Stimulated activated CD8-positive, alpha-beta memory T cell treated with anti-CD3 and anti-CD28 coated beads, Interleukin-7, amount 100 ng/mL, for 48 hours (primary cell): Measurements from ENCODE around the gene TIRAP.
"Not testable (repeated sequence)": the region's sequence is repeated elsewhere in the genome, so short reads cannot be mapped to it uniquely, and the experiment has no call there.

Experiments
- DNase-seq, 2 donors: peaks; one replicate each; pipeline ENCODE4 v3.0.0-alpha.2; 2020; ENCODE audit warnings: low read depth in 1 of 2; ENCODE audit errors: extremely low read depth in 1 of 2

Gene TIRAP

GRCh38 chr11:126282361-126282735, 545 bp upstream of the TIRAP start:
- no peak for DNase-seq

DNA sequence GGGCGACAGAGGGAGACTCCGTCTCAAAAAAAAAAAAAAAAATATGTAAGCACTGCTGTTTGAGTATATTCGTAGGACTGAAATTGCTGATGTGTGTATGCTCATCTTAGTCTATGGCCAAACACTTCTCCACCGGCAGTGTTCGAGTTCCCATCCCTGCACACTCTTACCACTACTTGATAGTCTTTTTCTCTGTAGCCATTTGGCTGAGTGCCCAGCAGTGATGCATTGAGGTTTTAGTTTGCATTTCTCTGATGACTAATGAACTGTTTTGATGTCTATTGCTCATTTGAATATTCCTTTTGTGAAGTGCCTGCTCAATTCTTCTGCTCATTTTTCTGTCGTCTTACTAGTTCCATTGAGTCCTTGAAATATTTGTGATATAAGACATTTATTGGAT, 1.9 kb downstream of the TIRAP start:
- peak; percentile 54 to 88 for DNase-seq

GRCh38 chr11:126288237-126288636, 5.3 kb downstream of the TIRAP start:
- DNase-seq = no peak

DNA sequence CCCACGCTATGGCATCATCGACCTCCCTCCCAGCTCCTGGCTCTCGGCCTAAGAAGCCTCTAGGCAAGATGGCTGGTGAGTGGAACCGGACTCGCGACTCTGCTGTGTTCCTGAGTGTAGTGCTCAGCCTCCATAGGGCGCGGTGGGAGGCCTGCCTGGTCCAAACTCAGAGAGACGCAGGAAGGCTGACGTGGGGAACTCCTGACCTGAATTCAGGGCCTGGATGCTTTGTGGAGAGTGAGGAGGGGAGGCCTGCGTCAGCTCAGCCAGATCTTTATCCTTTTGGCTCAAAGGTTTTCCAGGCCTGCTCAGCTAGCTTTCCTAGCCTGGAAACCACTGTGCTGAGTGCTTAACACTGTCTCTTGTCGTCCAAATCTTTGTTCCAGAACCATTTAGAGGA, 8.0 kb downstream of the TIRAP start:
- DNase-seq = no peak

- no peak for DNase-seq
Observed at GRCh38 chr11:126293726-126294125, 10.8 kb downstream of the TIRAP start.

- no peak for DNase-seq
Observed at GRCh38 chr11:126297004-126297403, 14.1 kb downstream of the TIRAP start.

DNA sequence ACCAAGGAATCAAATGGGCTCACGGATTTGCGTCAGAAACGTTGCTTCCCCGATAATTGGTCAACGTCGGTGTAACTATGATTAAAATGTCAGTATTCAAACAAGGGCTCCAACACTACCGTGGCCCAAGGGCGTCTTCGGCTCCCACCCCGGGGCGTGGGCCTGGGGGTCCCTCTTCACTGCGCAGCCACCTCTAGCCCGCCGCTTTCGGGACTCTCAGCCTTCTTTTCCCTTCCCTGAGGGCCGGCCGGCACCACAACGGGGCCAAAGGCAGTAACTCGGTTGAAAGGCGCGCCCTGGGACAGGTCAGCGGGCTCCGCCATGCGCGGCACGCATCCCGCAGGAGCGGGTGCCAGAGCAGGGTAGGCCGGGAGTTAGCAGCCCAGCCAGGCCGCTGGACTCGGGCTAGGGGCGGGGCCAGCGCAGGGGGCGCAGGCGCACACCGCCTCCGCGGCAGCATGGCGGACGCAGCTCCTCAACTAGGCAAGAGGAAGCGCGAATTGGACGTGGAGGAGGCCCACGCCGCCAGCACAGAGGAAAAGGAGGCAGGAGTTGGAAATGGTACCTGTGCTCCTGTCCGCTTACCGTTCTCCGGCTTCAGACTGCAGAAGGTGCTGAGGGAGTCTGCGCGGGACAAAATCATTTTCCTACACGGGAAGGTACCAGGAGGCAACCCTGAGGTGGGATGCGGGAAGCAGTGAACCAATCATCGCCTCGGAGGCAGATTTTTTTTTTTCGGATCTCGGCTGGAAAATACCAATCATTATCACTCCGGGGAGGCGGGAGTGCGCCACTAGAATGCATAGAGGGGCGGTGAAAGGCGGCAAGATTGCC, 20.9 kb downstream of the TIRAP start, which contains the start of gene DCPS:
TSS of gene DCPS (plus strand) at position 438 of the 834 bp plus-strand sequence. CDS start at position 459, 21 bp downstream.
- DNase-seq = peak; percentile 77 to 82

- no peak for DNase-seq
Observed at GRCh38 chr11:126304457-126305075, 21.7 kb downstream of the TIRAP start.

DNA sequence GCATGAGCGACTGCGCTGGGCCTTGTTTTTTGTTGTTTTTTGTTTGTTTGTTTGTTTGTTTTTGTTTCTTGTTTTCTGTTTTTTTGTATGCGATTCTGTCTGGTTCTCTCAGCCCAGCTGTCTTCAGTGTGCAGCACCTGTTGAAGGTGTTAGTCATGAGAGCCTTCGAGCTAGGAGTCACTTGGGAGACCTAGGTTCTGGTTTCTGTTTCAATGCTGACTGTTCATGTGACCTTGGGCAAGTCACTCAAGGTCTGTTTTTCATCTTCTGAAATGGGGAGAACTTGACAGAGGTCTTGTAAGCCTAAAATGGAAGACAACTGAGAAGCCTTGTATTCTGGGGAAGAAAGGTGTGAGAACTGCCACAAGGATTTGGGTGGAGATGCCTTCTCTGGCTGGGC, 22.8 kb downstream of the TIRAP start:
- no peak for DNase-seq

- DNase-seq = no peak
Observed at GRCh38 chr11:126307706-126308105, 24.8 kb downstream of the TIRAP start.

DNA sequence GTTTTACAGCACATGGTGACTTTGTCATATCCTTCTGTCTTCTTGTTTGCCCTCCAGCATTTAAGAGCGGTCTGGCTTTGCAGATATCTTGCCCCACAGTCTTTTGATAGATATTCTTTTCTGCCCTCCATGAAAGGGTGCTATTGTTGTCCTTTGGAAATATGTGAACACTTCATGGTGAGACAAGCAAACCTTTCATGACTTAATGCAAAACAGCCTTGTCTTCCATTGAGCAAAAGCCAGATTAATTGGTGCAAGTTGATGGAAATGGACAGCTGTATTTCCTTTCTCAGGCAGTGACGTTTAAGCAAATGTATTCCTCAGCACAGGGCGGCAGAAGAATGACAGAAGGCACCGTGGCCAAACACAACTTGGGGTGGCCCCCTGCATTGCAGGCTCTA, 25.4 kb downstream of the TIRAP start:
- no peak for DNase-seq

DNA sequence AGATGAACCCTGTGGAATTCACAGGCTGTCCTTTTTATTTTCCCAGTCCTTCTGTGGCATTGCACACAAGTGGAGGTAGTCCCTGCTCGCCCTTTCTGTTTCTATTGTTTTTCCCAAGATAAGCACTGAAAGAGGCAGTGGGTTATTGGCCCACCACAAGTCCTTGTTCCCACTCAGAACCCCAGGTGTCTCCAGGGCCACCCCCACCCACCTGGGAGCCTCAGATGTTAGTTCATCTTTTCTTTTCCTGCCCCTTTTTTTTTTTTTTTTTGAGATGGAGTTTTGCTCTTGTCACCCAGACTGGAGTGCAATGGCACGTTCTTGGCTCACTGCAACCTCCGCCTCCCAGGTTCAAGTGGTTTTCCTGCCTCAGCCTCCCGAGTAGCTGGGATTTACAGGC, 25.9 kb downstream of the TIRAP start:
- not testable (repeated sequence) for DNase-seq

DNA sequence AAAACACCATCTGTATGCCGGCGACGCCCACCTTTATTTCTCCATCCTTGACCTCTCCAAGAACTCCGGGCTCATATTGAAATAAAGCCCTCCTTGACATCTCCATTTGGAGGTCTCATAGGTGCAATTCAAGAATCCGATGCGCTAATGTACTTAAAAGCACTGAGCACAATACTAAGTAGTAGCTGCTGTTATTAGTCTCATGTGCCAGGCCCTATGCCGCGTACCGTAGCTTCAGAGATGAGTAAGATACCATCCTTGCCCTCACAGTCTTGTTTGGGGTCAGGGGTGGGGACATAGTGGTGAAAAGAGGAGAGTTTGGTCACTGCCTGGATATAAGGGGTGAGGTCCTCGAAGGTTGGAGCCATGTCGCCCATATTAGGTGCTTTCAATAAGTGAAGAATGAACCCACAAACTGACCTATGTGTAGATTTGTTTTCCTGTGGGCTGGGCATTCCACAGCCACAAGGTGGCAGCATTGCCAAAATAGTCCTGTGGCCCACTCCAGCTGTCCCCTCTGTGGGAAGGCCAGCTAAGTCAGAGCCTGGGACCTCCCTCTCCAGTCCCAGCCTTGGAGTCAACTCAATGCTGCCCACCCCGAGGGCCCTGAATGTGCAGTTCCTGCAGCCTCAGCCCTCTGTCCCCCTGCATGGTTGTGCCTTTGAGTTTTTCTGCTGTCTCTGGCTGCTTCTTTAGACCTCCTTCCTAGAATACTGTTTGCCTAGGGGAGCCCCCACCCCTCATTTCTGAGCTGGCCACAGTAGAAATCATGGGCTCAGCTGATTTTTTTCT, 27.5 kb downstream of the TIRAP start:
- DNase-seq = peak in 1 of 2 donors; percentile 34

DNA sequence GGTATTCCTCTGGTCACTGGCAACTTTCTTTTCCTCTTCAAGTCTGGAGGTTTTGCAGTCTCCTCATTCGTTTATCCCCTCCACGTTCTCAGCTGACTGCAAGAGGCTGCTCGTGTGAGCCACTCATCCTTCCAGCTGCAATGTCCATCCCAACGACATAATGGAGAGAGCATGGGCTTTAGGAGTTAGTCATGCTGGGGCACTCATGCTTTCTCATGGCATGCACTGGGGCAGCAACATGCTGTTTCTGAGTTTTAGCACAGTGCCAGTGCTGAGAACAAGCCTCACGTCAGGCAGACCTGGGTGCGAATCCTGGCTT, 28.1 kb downstream of the TIRAP start:
- DNase-seq = no peak

- DNase-seq = no peak
Observed at GRCh38 chr11:126311401-126312291, 28.8 kb downstream of the TIRAP start.

- DNase-seq = no peak
Observed at GRCh38 chr11:126312961-126313360, 30.1 kb downstream of the TIRAP start.

DNA sequence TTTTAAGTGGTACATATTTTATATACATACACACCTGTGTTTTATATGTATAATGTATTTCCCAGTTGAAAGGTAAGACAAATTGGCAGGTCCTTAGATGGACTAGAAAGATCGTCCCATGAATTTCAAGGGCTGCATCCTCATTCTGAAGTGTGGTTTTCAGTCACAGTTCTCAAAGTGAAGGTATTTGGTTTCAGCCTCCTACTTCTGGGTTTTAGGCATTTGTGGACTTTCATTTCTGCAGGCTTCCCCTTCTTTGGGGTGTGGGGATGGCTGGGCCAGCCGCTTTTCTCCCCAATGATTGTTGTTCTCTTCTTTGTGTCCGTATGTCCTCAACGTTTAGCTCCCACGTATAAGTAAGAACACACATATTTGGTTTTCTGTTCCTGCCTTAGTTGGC, 30.9 kb downstream of the TIRAP start:
- DNase-seq = no peak

DNA sequence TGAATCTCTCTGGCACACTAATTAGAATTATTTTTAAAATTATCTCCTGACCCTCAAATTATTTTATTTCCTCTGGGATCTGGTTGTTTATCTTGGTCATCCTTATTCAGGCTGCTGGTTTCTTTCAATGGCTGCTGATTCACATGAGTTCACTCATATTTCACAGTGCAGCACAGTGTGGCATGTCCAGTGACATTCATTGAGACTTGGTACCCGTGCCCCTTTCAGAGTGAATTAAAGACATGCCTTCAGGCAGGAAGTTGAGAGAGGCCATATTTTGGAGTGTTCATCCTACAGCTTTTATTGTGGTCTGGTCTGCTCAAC, 34.5 kb downstream of the TIRAP start:
- DNase-seq = no peak

DNA sequence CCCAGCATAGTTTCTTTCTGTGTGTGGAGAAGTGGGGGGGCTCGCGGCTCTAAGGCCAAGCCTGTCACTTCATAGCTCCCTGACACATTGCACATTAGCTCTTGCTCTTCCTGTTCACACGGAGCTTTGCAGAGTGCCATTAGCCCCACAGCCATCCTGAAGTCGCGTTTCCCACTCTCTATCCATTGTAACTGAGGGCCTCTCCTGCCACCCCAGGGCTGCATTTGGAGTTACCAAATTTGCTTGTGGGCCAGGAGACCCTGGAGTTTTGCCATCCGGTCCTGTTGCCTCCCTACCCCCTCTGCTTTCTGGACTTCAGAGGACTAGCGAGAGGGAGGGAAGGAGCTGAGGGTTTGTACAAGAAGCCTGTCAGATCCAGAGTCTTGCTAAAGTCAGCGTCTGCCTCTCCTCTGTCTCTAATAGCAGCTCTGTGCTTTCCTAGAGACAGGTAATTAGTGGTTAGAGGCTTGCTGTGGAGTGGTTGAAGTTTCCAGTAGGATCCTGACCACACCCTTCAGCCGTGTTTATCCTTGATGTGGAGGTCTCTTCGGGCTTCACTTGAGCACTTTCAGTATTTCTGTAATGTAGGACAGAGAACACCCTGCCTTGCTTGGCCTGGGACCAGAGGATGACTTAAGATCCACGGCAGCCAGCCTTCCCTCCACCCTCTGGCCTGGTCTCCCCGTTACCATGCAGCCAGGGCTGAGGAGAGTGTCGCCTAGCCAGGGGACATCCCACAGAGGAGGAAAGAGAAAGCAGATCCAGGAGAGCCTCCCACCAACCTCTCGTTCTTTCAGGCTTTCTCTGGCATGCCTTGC, 35.1 kb downstream of the TIRAP start:
- DNase-seq = no peak
